GM19193 (cell line): ENCODE results near the gene ACER1.

ENCODE experiments used
- POLR2A ChIP-seq: IDR thresholded peaks from 4 replicates; pipeline ENCODE4 v1.6.1; 2011; ENCODE audit not compliant: insufficient read depth, insufficient read length; ENCODE audit errors: extremely low read depth

The ACER1 gene

DNA sequence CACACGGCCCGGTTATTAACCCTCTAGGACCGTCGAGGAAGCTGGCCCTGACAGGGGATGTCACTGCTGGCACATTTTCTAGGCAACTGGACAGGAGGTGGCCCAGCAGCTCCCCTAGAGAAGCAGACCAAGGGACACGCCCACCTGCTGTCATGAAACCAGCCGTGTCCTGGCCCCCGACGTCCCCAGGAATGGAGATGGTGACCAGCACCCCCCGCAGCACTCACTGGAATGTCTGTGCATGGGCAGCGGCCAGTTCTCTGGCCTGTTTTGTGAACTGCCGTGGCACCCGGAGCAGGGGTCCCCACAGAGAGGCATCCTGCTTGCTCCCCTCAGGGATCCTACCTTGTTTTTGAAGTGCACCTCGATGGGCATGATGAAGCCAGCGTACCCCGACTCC lies 71.5 kb downstream of the ACER1 start:
- no peak for TF ChIP-seq POLR2A

- TF ChIP-seq POLR2A: no peak
These were observed 72.3 kb downstream of the ACER1 start for GRCh38 chr19:6260912-6261650.

DNA sequence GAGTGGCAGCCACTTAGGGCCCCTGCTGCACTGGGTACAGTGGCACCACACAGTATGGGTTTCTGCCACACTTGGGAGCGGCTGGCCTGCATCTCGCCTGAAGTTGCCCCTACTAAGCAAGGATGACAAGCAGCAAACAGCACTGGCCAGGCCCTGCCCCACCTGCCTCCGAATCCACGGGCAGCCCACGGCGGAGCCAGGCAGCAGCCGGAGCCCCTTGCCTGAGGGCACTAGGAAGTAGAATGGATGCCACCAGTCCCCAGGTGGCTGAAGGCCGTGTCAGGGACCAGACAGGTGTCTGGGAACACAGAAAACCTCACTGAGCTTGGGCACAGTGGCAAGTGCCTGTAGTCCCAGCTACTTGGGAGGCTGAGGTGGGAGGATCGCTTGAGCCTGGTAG lies 73.0 kb downstream of the ACER1 start:
- no peak for TF ChIP-seq POLR2A

DNA sequence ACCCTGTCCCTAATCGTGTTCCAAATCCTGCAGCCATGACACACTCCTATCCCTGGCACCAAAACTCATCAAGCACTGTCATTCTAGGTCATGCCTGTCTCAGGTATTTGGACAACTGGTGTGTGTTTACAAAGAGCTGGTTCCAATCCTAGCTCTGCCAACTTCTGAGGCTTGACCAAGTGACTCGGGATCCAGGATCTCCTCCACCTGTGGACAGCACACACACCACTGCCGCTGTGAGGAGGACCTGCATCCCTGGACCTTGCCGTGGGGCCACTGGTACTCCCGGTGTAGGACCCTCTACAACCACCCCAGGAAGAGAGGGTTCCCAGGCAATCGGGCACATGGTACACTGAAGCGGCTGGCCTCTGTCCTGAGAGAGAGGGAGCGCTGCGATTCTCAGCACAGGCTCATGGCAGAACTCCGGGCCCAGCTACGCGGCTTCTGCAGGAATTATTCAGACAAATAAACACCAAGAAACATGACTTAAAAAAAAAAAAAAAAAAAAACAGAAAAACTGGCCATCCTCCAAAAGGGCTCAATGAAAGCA lies 74.0 kb downstream of the ACER1 start:
- no peak for TF ChIP-seq POLR2A

DNA sequence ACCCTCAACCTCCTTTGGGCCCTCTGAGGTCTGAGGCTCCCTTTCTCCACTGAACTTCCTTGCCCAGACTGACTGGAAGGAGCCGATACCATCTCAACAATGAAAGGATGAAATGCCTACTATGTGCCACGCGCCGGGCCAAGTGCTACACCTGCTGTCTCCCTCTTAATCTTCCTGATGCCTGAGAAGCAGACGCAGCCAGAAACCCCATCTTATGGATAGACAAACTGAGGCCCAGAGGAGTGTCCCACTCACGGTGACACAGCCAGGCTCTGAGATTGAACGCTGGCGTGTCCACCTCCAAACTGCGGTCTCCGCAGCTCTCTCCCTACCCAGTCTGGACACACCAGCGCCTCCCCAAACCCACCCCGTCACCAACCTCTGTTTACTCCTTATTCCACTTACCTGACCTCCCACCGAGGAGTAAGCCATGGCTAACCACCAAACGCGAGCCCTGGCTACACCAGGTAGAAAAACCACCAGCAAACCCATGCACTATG lies 74.5 kb downstream of the ACER1 start:
- TF ChIP-seq POLR2A: no peak
